Activated T-helper 17 cell treated with anti-CD3 and anti-CD28 coated beads, Interleukin-2, amount 50 U/mL, for 72 hours (primary cell): ENCODE results near the gene ZNF774. TPM values are rescaled to one million over a fixed set of nuclear protein-coding genes. Genes with fewer than 3 reads are reported as not detected.
"Not testable (repeated sequence)": the region's sequence is repeated elsewhere in the genome, so short reads cannot be mapped to it uniquely, and the experiment has no call there.

Experiments used
- ATAC-seq: fragments of 150-1000 bp; cut with Tn5 transposase; replicated peaks from 2 replicates; pipeline ENCODE4 v1.10.0; 2021; ENCODE audit warnings: mild to moderate bottlenecking, moderate library complexity
- H3K27ac Mint-ChIP-seq: one replicate; pipeline ENCODE4 v1.8.0; 2022; ENCODE audit warnings: mixed read lengths
- H3K27me3 Mint-ChIP-seq: one replicate; pipeline ENCODE4 v1.8.0; 2022; ENCODE audit warnings: mixed read lengths
- H3K36me3 Mint-ChIP-seq: one replicate; pipeline ENCODE4 v1.8.0; 2022; ENCODE audit warnings: low read depth, mild to moderate bottlenecking, mixed read lengths
- H3K4me1 Mint-ChIP-seq: one replicate; pipeline ENCODE4 v1.8.0; 2022; ENCODE audit warnings: mixed read lengths
- H3K4me3 Mint-ChIP-seq: one replicate; pipeline ENCODE4 v1.8.0; 2022; ENCODE audit warnings: mild to moderate bottlenecking, mixed read lengths
- H3K9me3 Mint-ChIP-seq: one replicate; pipeline ENCODE4 v1.8.0; 2022; ENCODE audit warnings: mixed read lengths
- total RNA-seq, 2 donors: library from RNA; stranded (reverse); gene quantifications; one replicate each; pipeline ENCODE4 v1.2.3, GENCODE V29; 2022

ZNF774 gene
- under 1 TPM; 0.69 to 0.82 TPM for total RNA-seq

GRCh38 chr15:90352107-90352893 lies at the start of gene ZNF774:
TSS of gene ZNF774 (plus strand) at chr15:90352284. CDS start at chr15:90354661, 2,377 bp downstream.
- no peaks in the 10 kb centered on the region for H3K36me3 Mint-ChIP-seq
- peaks cover 6% of the 10 kb centered on the region for H3K4me1 Mint-ChIP-seq

DNA sequence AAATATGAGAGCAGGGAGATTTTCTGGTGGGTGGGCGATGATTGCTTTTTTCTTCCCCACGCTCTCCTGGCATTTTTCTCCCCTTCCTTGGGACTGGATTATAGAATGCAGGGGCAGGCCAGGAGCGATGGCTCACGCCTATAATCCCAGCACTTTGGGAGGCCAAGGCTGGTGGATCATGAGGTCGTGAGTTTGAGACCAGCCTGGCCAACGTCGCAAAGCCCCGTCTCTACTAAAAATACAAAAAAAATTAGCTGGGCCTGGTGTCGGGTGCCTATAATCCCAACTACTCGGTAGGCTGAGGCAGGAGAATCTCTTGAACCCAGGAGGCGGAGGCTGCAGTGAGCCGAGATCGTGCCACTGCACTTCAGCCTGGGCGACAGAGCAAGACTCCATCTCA lies 46.7 kb upstream of the ZNF774 start:
- H3K27me3 Mint-ChIP-seq, H3K9me3 Mint-ChIP-seq, H3K4me3 Mint-ChIP-seq, ATAC-seq, H3K36me3 Mint-ChIP-seq, H3K27ac Mint-ChIP-seq: not testable (repeated sequence)
- H3K4me1 Mint-ChIP-seq, result peaks cover 19% of the 10 kb centered on the region

More at GRCh38 chr15:90352107-90352893, at the start of gene ZNF774:
- H3K9me3 Mint-ChIP-seq, result no peaks in the 10 kb centered on the region
- no peaks in the 10 kb centered on the region for H3K27me3 Mint-ChIP-seq
- H3K27ac Mint-ChIP-seq, result peak within 1 kb of the TSS; percentile 38
- peak; percentile 98 for ATAC-seq
- H3K4me3 Mint-ChIP-seq, result peak within 1 kb of the TSS; percentile 81

DNA sequence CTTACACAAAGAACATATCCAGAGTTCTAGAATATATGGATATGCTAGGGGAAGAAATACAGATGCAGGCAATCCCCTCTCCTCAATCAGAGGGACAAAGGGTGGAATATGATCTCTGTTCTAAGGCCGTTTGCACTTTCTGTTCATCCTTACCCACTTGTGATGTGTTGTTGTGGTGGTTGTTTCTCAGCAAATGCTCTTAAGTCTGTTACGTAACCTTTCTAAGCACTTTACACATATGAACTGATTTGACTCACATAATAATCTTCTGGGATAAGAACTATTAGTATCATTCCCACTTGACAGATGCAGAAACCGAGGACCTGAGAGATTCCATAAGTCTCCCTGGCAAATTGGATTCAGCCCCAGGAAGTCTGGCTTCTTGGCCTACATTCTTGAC lies 46.2 kb upstream of the ZNF774 start:
- Mint-ChIP-seq H3K4me3 (peak overlapping the region; percentile 70), H3K4me1 (peaks cover 19% of the 10 kb centered on the region), H3K27me3 (no peaks in the 10 kb centered on the region), H3K27ac (peak overlapping the region; percentile 21), H3K9me3 (no peaks in the 10 kb centered on the region), H3K36me3 (no peaks in the 10 kb centered on the region)
- no peak for ATAC-seq

- ATAC-seq, result peak; percentile 95
- Mint-ChIP-seq H3K27ac (peak overlapping the region; percentile 21), H3K4me1 (peaks cover 19% of the 10 kb centered on the region), H3K27me3 (no peaks in the 10 kb centered on the region), H3K9me3 (no peaks in the 10 kb centered on the region), H3K4me3 (peak overlapping the region; percentile 70), H3K36me3 (no peaks in the 10 kb centered on the region)
These were observed 45.5 kb upstream of the ZNF774 start for GRCh38 chr15:90306560-90306959.

- H3K4me1 Mint-ChIP-seq, result peaks cover 19% of the 10 kb centered on the region
These were observed 44.4 kb upstream of the ZNF774 start for GRCh38 chr15:90307661-90308060.

GRCh38 chr15:90309020-90309419 lies 43.1 kb upstream of the ZNF774 start:
- Mint-ChIP-seq H3K36me3 (no peaks in the 10 kb centered on the region), H3K4me1 (peaks cover 19% of the 10 kb centered on the region), H3K9me3 (no peaks in the 10 kb centered on the region), H3K4me3 (no peak overlapping the region), H3K27me3 (no peaks in the 10 kb centered on the region), H3K27ac (no peak overlapping the region)
- ATAC-seq, result no peak

More at GRCh38 chr15:90307661-90308060, 44.4 kb upstream of the ZNF774 start:
- Mint-ChIP-seq H3K9me3 (no peaks in the 10 kb centered on the region), H3K4me3 (peak overlapping the region; percentile 19), H3K36me3 (no peaks in the 10 kb centered on the region), H3K27ac (no peak overlapping the region), H3K27me3 (no peaks in the 10 kb centered on the region)
- no peak for ATAC-seq

- no peak for ATAC-seq
- Mint-ChIP-seq H3K27me3 (peaks cover 3% of the 10 kb centered on the region), H3K36me3 (no peaks in the 10 kb centered on the region), H3K9me3 (no peaks in the 10 kb centered on the region), H3K4me3 (no peak overlapping the region), H3K27ac (no peak overlapping the region), H3K4me1 (peaks cover 5% of the 10 kb centered on the region)
These were observed 36.7 kb upstream of the ZNF774 start for GRCh38 chr15:90315278-90315982.

- peaks cover 5% of the 10 kb centered on the region for H3K4me1 Mint-ChIP-seq
These were observed 35.9 kb upstream of the ZNF774 start for GRCh38 chr15:90316139-90316538.

GRCh38 chr15:90318591-90318990 lies 33.5 kb upstream of the ZNF774 start:
- no peak for ATAC-seq
- peaks cover 3% of the 10 kb centered on the region for H3K27me3 Mint-ChIP-seq
- no peaks in the 10 kb centered on the region for H3K36me3 Mint-ChIP-seq

More at GRCh38 chr15:90316139-90316538, 35.9 kb upstream of the ZNF774 start:
- no peak overlapping the region for H3K4me3 Mint-ChIP-seq
- ATAC-seq, result no peak
- H3K36me3 Mint-ChIP-seq, result no peaks in the 10 kb centered on the region
- no peaks in the 10 kb centered on the region for H3K9me3 Mint-ChIP-seq
- H3K27me3 Mint-ChIP-seq, result peaks cover 3% of the 10 kb centered on the region
- no peak overlapping the region for H3K27ac Mint-ChIP-seq

GRCh38 chr15:90320062-90320884 lies 31.8 kb upstream of the ZNF774 start:
- H3K27ac Mint-ChIP-seq, result peak overlapping the region; percentile 7
- H3K4me1 Mint-ChIP-seq, result peaks cover 5% of the 10 kb centered on the region
- H3K36me3 Mint-ChIP-seq, result no peaks in the 10 kb centered on the region
- H3K9me3 Mint-ChIP-seq, result no peaks in the 10 kb centered on the region
- peak overlapping the region; percentile 19 for H3K4me3 Mint-ChIP-seq
- peaks cover 3% of the 10 kb centered on the region for H3K27me3 Mint-ChIP-seq
- ATAC-seq, result peak; percentile 99

More at GRCh38 chr15:90318591-90318990, 33.5 kb upstream of the ZNF774 start:
- H3K9me3 Mint-ChIP-seq, result no peaks in the 10 kb centered on the region
- H3K4me1 Mint-ChIP-seq, result peaks cover 5% of the 10 kb centered on the region
- H3K4me3 Mint-ChIP-seq, result no peak overlapping the region
- no peak overlapping the region for H3K27ac Mint-ChIP-seq

DNA sequence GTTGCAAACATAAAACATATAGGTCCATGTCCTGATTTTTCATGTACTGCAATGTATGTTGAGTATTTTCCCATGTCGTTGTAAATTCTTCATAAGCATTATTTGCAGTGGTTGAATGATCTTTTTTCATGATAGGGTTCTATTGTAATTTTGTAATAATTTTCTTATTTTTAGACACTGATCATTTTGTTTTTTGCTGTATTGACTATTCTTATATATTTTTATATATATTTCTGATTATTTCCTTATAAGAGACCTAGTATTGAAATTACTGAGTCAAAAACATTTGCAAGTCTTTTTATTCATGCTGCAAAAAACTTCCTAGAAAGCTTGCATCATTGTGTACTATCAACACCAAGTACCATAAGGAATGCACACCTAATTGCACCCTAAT lies 31.2 kb upstream of the ZNF774 start:
- no peaks in the 10 kb centered on the region for H3K36me3 Mint-ChIP-seq
- H3K9me3 Mint-ChIP-seq, result no peaks in the 10 kb centered on the region
- H3K27me3 Mint-ChIP-seq, result peaks cover 3% of the 10 kb centered on the region
- peaks cover 5% of the 10 kb centered on the region for H3K4me1 Mint-ChIP-seq
- no peak overlapping the region for H3K4me3 Mint-ChIP-seq
- H3K27ac Mint-ChIP-seq, result no peak overlapping the region
- no peak for ATAC-seq

DNA sequence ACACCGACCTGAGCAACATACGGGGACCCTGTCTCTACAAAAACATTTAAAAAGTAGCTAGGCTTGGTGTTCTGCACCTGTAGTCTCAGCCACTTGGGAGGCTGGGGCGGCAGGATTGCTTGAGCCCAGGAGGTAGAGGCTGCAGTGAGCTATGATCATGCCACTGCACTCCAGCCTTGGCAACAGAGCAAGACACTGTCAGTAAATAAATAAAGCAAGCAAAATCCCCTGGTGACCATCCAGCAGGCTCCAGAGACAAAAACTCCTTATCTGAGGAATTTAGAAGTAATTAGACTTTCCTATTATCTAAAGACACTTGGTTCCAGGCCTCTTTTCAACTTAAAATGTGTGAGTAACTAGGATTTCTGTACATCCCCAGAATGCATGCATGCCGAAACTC lies 29.5 kb upstream of the ZNF774 start:
- no peak overlapping the region for H3K27ac Mint-ChIP-seq
- H3K9me3 Mint-ChIP-seq, result no peaks in the 10 kb centered on the region
- no peak overlapping the region for H3K4me3 Mint-ChIP-seq
- peaks cover 5% of the 10 kb centered on the region for H3K4me1 Mint-ChIP-seq
- H3K27me3 Mint-ChIP-seq, result peaks cover 3% of the 10 kb centered on the region
- ATAC-seq, result no peak
- no peaks in the 10 kb centered on the region for H3K36me3 Mint-ChIP-seq

DNA sequence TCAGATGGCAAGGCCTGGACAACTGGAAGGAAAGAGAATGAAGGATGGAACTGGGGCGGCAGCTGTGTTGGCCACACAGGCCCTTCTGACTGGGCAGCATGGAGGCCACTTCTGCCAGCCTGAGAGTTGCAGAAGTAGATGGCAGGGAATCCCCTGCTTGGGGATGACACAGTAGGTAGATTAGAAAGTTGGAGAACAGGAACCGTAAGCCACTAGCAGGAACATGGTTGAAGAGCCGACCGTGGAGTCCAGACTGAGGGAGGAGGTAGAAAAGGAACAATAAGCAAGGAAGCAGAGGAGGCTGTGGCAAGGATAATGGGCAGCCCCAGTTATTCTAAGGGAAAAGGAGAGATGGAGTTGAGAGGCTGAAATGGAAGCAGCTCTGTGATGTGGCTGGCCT lies 26.4 kb upstream of the ZNF774 start:
- ATAC-seq, result no peak
- Mint-ChIP-seq H3K27me3 (no peaks in the 10 kb centered on the region), H3K4me1 (no peaks in the 10 kb centered on the region), H3K9me3 (no peaks in the 10 kb centered on the region), H3K36me3 (no peaks in the 10 kb centered on the region), H3K4me3 (no peak overlapping the region), H3K27ac (no peak overlapping the region)

GRCh38 chr15:90326441-90326840 lies 25.6 kb upstream of the ZNF774 start:
- Mint-ChIP-seq H3K4me3 (no peak overlapping the region), H3K27ac (no peak overlapping the region), H3K36me3 (no peaks in the 10 kb centered on the region), H3K27me3 (no peaks in the 10 kb centered on the region), H3K9me3 (no peaks in the 10 kb centered on the region), H3K4me1 (no peaks in the 10 kb centered on the region)
- no peak for ATAC-seq
